Measurements from ENCODE around the gene FANCL.
A peak's percentile ranks its signal among the peaks of the same experiment; 100 is the strongest.
"Not testable (repeated sequence)": the region's sequence is repeated elsewhere in the genome, so short reads cannot be mapped to it uniquely, and the experiment has no call there.

Gene FANCL

GRCh38 chr2:58241546-58241864 is 380 bp upstream of the FANCL start:
- Histone ChIP-seq H3K4me3 (ENCODE audit: low read depth in 1 of 2, low read length in 2 of 2) (peak overlapping the region; percentile 80 to 95), H3K4me1 (ENCODE audit: control insufficient read depth in 1 of 2, insufficient read depth in 2 of 2, low read length in 2 of 2) (peaks cover 9 to 10% of the 10 kb centered on the region in 2 donors), H3K27ac (ENCODE audit: low read depth, low read length) (no peak overlapping the region), H3K36me3 (ENCODE audit: control insufficient read depth in 1 of 2, insufficient read depth in 2 of 2, low read length in 2 of 2) (no peaks in the 10 kb centered on the region), H3K9me3 (ENCODE audit: control insufficient read depth in 1 of 2, low read length in 2 of 2) (no peaks in the 10 kb centered on the region), H3K27me3 (ENCODE audit: control insufficient read depth in 1 of 2, insufficient read depth in 2 of 2, low read length in 2 of 2) (no peaks in the 10 kb centered on the region), H3K9ac (ENCODE audit: low read depth in 1 of 2, low read length in 2 of 2) (peak overlapping the region; percentile 63 to 80)

GRCh38 chr2:58239243-58239925 is 1.7 kb downstream of the FANCL start:
- Histone ChIP-seq H3K9me3 (ENCODE audit: control insufficient read depth in 1 of 2, low read length in 2 of 2) (no peaks in the 10 kb centered on the region), H3K27me3 (ENCODE audit: control insufficient read depth in 1 of 2, insufficient read depth in 2 of 2, low read length in 2 of 2) (no peaks in the 10 kb centered on the region), H3K4me1 (ENCODE audit: control insufficient read depth in 1 of 2, insufficient read depth in 2 of 2, low read length in 2 of 2) (peaks cover 9 to 10% of the 10 kb centered on the region in 2 donors), H3K4me3 (ENCODE audit: low read depth in 1 of 2, low read length in 2 of 2) (no peak overlapping the region), H3K36me3 (ENCODE audit: control insufficient read depth in 1 of 2, insufficient read depth in 2 of 2, low read length in 2 of 2) (no peaks in the 10 kb centered on the region), H3K27ac (ENCODE audit: low read depth, low read length) (no peak overlapping the region), H3K9ac (ENCODE audit: low read depth in 1 of 2, low read length in 2 of 2) (no peak overlapping the region)

GRCh38 chr2:58237741-58238140 is 3.4 kb downstream of the FANCL start:
- Histone ChIP-seq H3K9ac (ENCODE audit: low read depth in 1 of 2, low read length in 2 of 2) (no peak overlapping the region), H3K27ac (ENCODE audit: low read depth, low read length) (no peak overlapping the region), H3K27me3 (ENCODE audit: control insufficient read depth in 1 of 2, insufficient read depth in 2 of 2, low read length in 2 of 2) (no peaks in the 10 kb centered on the region), H3K9me3 (ENCODE audit: control insufficient read depth in 1 of 2, low read length in 2 of 2) (no peaks in the 10 kb centered on the region), H3K4me1 (ENCODE audit: control insufficient read depth in 1 of 2, insufficient read depth in 2 of 2, low read length in 2 of 2) (peaks cover 9 to 10% of the 10 kb centered on the region in 2 donors), H3K36me3 (ENCODE audit: control insufficient read depth in 1 of 2, insufficient read depth in 2 of 2, low read length in 2 of 2) (no peaks in the 10 kb centered on the region), H3K4me3 (ENCODE audit: low read depth in 1 of 2, low read length in 2 of 2) (no peak overlapping the region)

- Histone ChIP-seq H3K36me3 (ENCODE audit: control insufficient read depth in 1 of 2, insufficient read depth in 2 of 2, low read length in 2 of 2) (no peaks in the 10 kb centered on the region), H3K9me3 (ENCODE audit: control insufficient read depth in 1 of 2, low read length in 2 of 2) (no peaks in the 10 kb centered on the region), H3K27me3 (ENCODE audit: control insufficient read depth in 1 of 2, insufficient read depth in 2 of 2, low read length in 2 of 2) (no peaks in the 10 kb centered on the region), H3K9ac (ENCODE audit: low read depth in 1 of 2, low read length in 2 of 2) (no peak overlapping the region), H3K4me3 (ENCODE audit: low read depth in 1 of 2, low read length in 2 of 2) (no peak overlapping the region), H3K4me1 (ENCODE audit: control insufficient read depth in 1 of 2, insufficient read depth in 2 of 2, low read length in 2 of 2) (peaks cover 9 to 10% of the 10 kb centered on the region in 2 donors), H3K27ac (ENCODE audit: low read depth, low read length) (no peak overlapping the region)
These were observed 5.1 kb downstream of the FANCL start for GRCh38 chr2:58235984-58236383.

- Histone ChIP-seq H3K27me3 (ENCODE audit: control insufficient read depth in 1 of 2, insufficient read depth in 2 of 2, low read length in 2 of 2) (no peaks in the 10 kb centered on the region), H3K9me3 (ENCODE audit: control insufficient read depth in 1 of 2, low read length in 2 of 2) (no peaks in the 10 kb centered on the region), H3K4me3 (ENCODE audit: low read depth in 1 of 2, low read length in 2 of 2) (no peak overlapping the region), H3K27ac (ENCODE audit: low read depth, low read length) (no peak overlapping the region), H3K36me3 (ENCODE audit: control insufficient read depth in 1 of 2, insufficient read depth in 2 of 2, low read length in 2 of 2) (no peaks in the 10 kb centered on the region), H3K9ac (ENCODE audit: low read depth in 1 of 2, low read length in 2 of 2) (no peak overlapping the region), H3K4me1 (ENCODE audit: control insufficient read depth in 1 of 2, insufficient read depth in 2 of 2, low read length in 2 of 2) (peaks cover 5 to 7% of the 10 kb centered on the region in 2 donors)
These were observed 6.0 kb downstream of the FANCL start for GRCh38 chr2:58235170-58235569.

- no peaks in the 10 kb centered on the region for H3K27me3 ChIP-seq (ENCODE audit: control insufficient read depth in 1 of 2, insufficient read depth in 2 of 2, low read length in 2 of 2)
- H3K4me3 ChIP-seq (ENCODE audit: low read depth in 1 of 2, low read length in 2 of 2): no peak overlapping the region
- H3K4me1 ChIP-seq (ENCODE audit: control insufficient read depth in 1 of 2, insufficient read depth in 2 of 2, low read length in 2 of 2): peaks cover 0 to 4% of the 10 kb centered on the region in 2 donors
- no peaks in the 10 kb centered on the region for H3K9me3 ChIP-seq (ENCODE audit: control insufficient read depth in 1 of 2, low read length in 2 of 2)
- H3K27ac ChIP-seq (ENCODE audit: low read depth, low read length): no peak overlapping the region
- no peak overlapping the region for H3K9ac ChIP-seq (ENCODE audit: low read depth in 1 of 2, low read length in 2 of 2)
- H3K36me3 ChIP-seq (ENCODE audit: control insufficient read depth in 1 of 2, insufficient read depth in 2 of 2, low read length in 2 of 2): peaks cover 4 to 9% of the 10 kb centered on the region in 2 donors
These were observed 12.8 kb downstream of the FANCL start for GRCh38 chr2:58228299-58228698.

- Histone ChIP-seq H3K36me3 (ENCODE audit: control insufficient read depth in 1 of 2, insufficient read depth in 2 of 2, low read length in 2 of 2) (peaks cover 4 to 9% of the 10 kb centered on the region in 2 donors), H3K4me3 (ENCODE audit: low read depth in 1 of 2, low read length in 2 of 2) (no peak overlapping the region), H3K27ac (ENCODE audit: low read depth, low read length) (no peak overlapping the region), H3K9ac (ENCODE audit: low read depth in 1 of 2, low read length in 2 of 2) (no peak overlapping the region), H3K9me3 (ENCODE audit: control insufficient read depth in 1 of 2, low read length in 2 of 2) (no peaks in the 10 kb centered on the region), H3K4me1 (ENCODE audit: control insufficient read depth in 1 of 2, insufficient read depth in 2 of 2, low read length in 2 of 2) (peaks cover 0 to 4% of the 10 kb centered on the region in 2 donors), H3K27me3 (ENCODE audit: control insufficient read depth in 1 of 2, insufficient read depth in 2 of 2, low read length in 2 of 2) (no peaks in the 10 kb centered on the region)
These were observed 13.8 kb downstream of the FANCL start for GRCh38 chr2:58227171-58227917.

GRCh38 chr2:58221909-58222308 is 19.2 kb downstream of the FANCL start:
- Histone ChIP-seq H3K9me3 (ENCODE audit: control insufficient read depth in 1 of 2, low read length in 2 of 2) (no peaks in the 10 kb centered on the region), H3K4me1 (ENCODE audit: control insufficient read depth in 1 of 2, insufficient read depth in 2 of 2, low read length in 2 of 2) (no peaks in the 10 kb centered on the region), H3K27me3 (ENCODE audit: control insufficient read depth in 1 of 2, insufficient read depth in 2 of 2, low read length in 2 of 2) (no peaks in the 10 kb centered on the region), H3K36me3 (ENCODE audit: control insufficient read depth in 1 of 2, insufficient read depth in 2 of 2, low read length in 2 of 2) (peaks cover 1 to 5% of the 10 kb centered on the region in 2 donors), H3K9ac (ENCODE audit: low read depth in 1 of 2, low read length in 2 of 2) (no peak overlapping the region), H3K27ac (ENCODE audit: low read depth, low read length) (no peak overlapping the region), H3K4me3 (ENCODE audit: low read depth in 1 of 2, low read length in 2 of 2) (no peak overlapping the region)

- Histone ChIP-seq H3K36me3 (ENCODE audit: control insufficient read depth in 1 of 2, insufficient read depth in 2 of 2, low read length in 2 of 2) (peaks cover 0 to 17% of the 10 kb centered on the region in 2 donors), H3K9me3 (ENCODE audit: control insufficient read depth in 1 of 2, low read length in 2 of 2) (peaks cover 6 to 7% of the 10 kb centered on the region in 2 donors), H3K27ac (ENCODE audit: low read depth, low read length) (no peak overlapping the region), H3K4me3 (ENCODE audit: low read depth in 1 of 2, low read length in 2 of 2) (no peak overlapping the region), H3K27me3 (ENCODE audit: control insufficient read depth in 1 of 2, insufficient read depth in 2 of 2, low read length in 2 of 2) (no peaks in the 10 kb centered on the region), H3K4me1 (ENCODE audit: control insufficient read depth in 1 of 2, insufficient read depth in 2 of 2, low read length in 2 of 2) (no peaks in the 10 kb centered on the region), H3K9ac (ENCODE audit: low read depth in 1 of 2, low read length in 2 of 2) (no peak overlapping the region)
These were observed 25.7 kb downstream of the FANCL start for GRCh38 chr2:58215429-58215828.

GRCh38 chr2:58210951-58211568 is 30.1 kb downstream of the FANCL start:
- H3K4me1 ChIP-seq (ENCODE audit: control insufficient read depth in 1 of 2, insufficient read depth in 2 of 2, low read length in 2 of 2); H3K27ac ChIP-seq (ENCODE audit: low read depth, low read length); H3K4me3 ChIP-seq (ENCODE audit: low read depth in 1 of 2, low read length in 2 of 2); H3K9me3 ChIP-seq (ENCODE audit: control insufficient read depth in 1 of 2, low read length in 2 of 2); H3K27me3 ChIP-seq (ENCODE audit: control insufficient read depth in 1 of 2, insufficient read depth in 2 of 2, low read length in 2 of 2); H3K9ac ChIP-seq (ENCODE audit: low read depth in 1 of 2, low read length in 2 of 2): not testable (repeated sequence)
- H3K36me3 ChIP-seq (ENCODE audit: control insufficient read depth in 1 of 2, insufficient read depth in 2 of 2, low read length in 2 of 2): peaks cover 0 to 21% of the 10 kb centered on the region in 2 donors
